Mononuclear cell (primary cell): ENCODE results near the gene MORN1. TPM values are rescaled to one million over a fixed set of nuclear protein-coding genes. Genes with fewer than 3 reads are reported as not detected.

Experiments
- H3K27me3 ChIP-seq: 2 replicates; pipeline ENCODE4 v1.6.0; 2011; ENCODE audit warnings: low read length, control low read depth; ENCODE audit not compliant: insufficient read depth
- H3K4me1 ChIP-seq: 2 replicates; pipeline ENCODE4 v1.5.1; 2011; ENCODE audit warnings: mild to moderate bottlenecking, low read length, control low read depth; ENCODE audit not compliant: insufficient read depth
- H3K4me3 ChIP-seq: 2 replicates; pipeline ENCODE4 v1.5.1; 2011; ENCODE audit warnings: mild to moderate bottlenecking, low read length, moderate library complexity
- H3K9me3 ChIP-seq: 2 replicates; pipeline ENCODE4 v1.5.1; 2011; ENCODE audit warnings: low read depth, mild to moderate bottlenecking, control low read depth, low read length
- total RNA-seq: library from RNA; depleted of rRNA; stranded (reverse); fragments of >200 nt; gene quantifications from one replicate; pipeline ENCODE4 v1.2.3, GENCODE V29; 2012

The MORN1 gene
- total RNA-seq, 1 donor, result 4.2 TPM

GRCh38 chr1:2307064-2307605 lies 84.2 kb downstream of the MORN1 start:
- no peaks in the 10 kb centered on the region for H3K9me3 ChIP-seq
- no peak overlapping the region for H3K4me3 ChIP-seq
- no peaks in the 10 kb centered on the region for H3K27me3 ChIP-seq
- H3K4me1 ChIP-seq, result peaks cover 16% of the 10 kb centered on the region

- no peaks in the 10 kb centered on the region for H3K9me3 ChIP-seq
These were observed 85.0 kb downstream of the MORN1 start for GRCh38 chr1:2306151-2306978.

GRCh38 chr1:2304921-2305681 lies 86.3 kb downstream of the MORN1 start:
- Histone ChIP-seq H3K9me3 (no peaks in the 10 kb centered on the region), H3K4me1 (peaks cover 28% of the 10 kb centered on the region), H3K4me3 (no peak overlapping the region), H3K27me3 (no peaks in the 10 kb centered on the region)

More at GRCh38 chr1:2306151-2306978, 85.0 kb downstream of the MORN1 start:
- Histone ChIP-seq H3K4me3 (no peak overlapping the region), H3K4me1 (peaks cover 16% of the 10 kb centered on the region), H3K27me3 (no peaks in the 10 kb centered on the region)

- H3K4me1 ChIP-seq, result peaks cover 36% of the 10 kb centered on the region
These were observed 87.1 kb downstream of the MORN1 start for GRCh38 chr1:2304282-2304681.

GRCh38 chr1:2303781-2304180 lies 87.6 kb downstream of the MORN1 start:
- Histone ChIP-seq H3K27me3 (no peaks in the 10 kb centered on the region), H3K4me1 (peaks cover 41% of the 10 kb centered on the region), H3K4me3 (no peak overlapping the region), H3K9me3 (no peaks in the 10 kb centered on the region)

More at GRCh38 chr1:2304282-2304681, 87.1 kb downstream of the MORN1 start:
- H3K9me3 ChIP-seq, result no peaks in the 10 kb centered on the region
- no peaks in the 10 kb centered on the region for H3K27me3 ChIP-seq
- H3K4me3 ChIP-seq, result no peak overlapping the region

- no peaks in the 10 kb centered on the region for H3K27me3 ChIP-seq
- H3K4me3 ChIP-seq, result no peak overlapping the region
- H3K9me3 ChIP-seq, result no peaks in the 10 kb centered on the region
- peaks cover 47% of the 10 kb centered on the region for H3K4me1 ChIP-seq
These were observed 88.2 kb downstream of the MORN1 start for GRCh38 chr1:2303016-2303775.

- H3K4me1 ChIP-seq, result peaks cover 54% of the 10 kb centered on the region
- no peak overlapping the region for H3K4me3 ChIP-seq
- H3K27me3 ChIP-seq, result no peaks in the 10 kb centered on the region
- H3K9me3 ChIP-seq, result no peaks in the 10 kb centered on the region
These were observed 88.9 kb downstream of the MORN1 start for GRCh38 chr1:2302292-2302925.

- H3K4me3 ChIP-seq, result no peak overlapping the region
- no peaks in the 10 kb centered on the region for H3K27me3 ChIP-seq
- H3K4me1 ChIP-seq, result peaks cover 58% of the 10 kb centered on the region
- no peaks in the 10 kb centered on the region for H3K9me3 ChIP-seq
These were observed 89.6 kb downstream of the MORN1 start for GRCh38 chr1:2301607-2302291.

GRCh38 chr1:2300851-2301606 lies 90.3 kb downstream of the MORN1 start:
- Histone ChIP-seq H3K4me1 (peaks cover 59% of the 10 kb centered on the region), H3K27me3 (no peaks in the 10 kb centered on the region), H3K9me3 (no peaks in the 10 kb centered on the region), H3K4me3 (peak overlapping the region; percentile 38)

GRCh38 chr1:2300004-2300771 lies 91.2 kb downstream of the MORN1 start:
- peak overlapping the region; percentile 38 for H3K4me3 ChIP-seq

GRCh38 chr1:2299131-2299627 lies 92.2 kb downstream of the MORN1 start:
- Histone ChIP-seq H3K27me3 (no peaks in the 10 kb centered on the region), H3K4me1 (peaks cover 77% of the 10 kb centered on the region), H3K4me3 (no peak overlapping the region), H3K9me3 (no peaks in the 10 kb centered on the region)

More at GRCh38 chr1:2300004-2300771, 91.2 kb downstream of the MORN1 start:
- Histone ChIP-seq H3K27me3 (no peaks in the 10 kb centered on the region), H3K9me3 (no peaks in the 10 kb centered on the region), H3K4me1 (peaks cover 67% of the 10 kb centered on the region)

GRCh38 chr1:2298685-2299084 lies 92.7 kb downstream of the MORN1 start:
- H3K4me1 ChIP-seq, result peaks cover 82% of the 10 kb centered on the region
- no peak overlapping the region for H3K4me3 ChIP-seq
- H3K9me3 ChIP-seq, result no peaks in the 10 kb centered on the region
- no peaks in the 10 kb centered on the region for H3K27me3 ChIP-seq
